ENCODE measurements around the gene APEH. TPM values are rescaled to one million over a fixed set of nuclear protein-coding genes. Genes with fewer than 3 reads are reported as not detected.

Gene APEH
- total and polyA plus RNA-seq, 8 donors = 26.1 to 57.3 (median 45.9) TPM

DNA sequence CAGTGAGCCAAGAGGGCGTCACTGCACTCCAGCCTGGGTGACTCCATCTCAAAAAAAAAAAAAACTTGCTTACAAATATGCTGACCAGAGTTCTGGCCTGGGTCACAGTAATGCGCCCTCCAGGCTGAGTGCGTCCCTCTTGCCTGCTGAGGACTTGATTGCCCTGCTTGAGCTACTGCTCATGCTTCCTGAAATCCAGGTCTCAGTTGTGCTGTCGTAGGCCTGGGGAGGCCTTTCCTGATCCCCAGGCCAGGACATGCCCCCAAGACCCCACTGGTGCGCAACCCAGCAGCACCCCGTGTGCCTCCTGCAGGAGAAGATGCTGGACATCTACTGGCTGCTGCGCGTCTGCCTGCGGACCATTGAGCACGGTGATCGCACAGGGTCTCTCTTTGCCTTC lies 38.0 kb downstream of the APEH start:
- Histone ChIP-seq H3K27ac (no peak overlapping the region), H3K27me3 (no peaks in the 10 kb centered on the region), H3K36me3 (no peaks in the 10 kb centered on the region), H3K4me1 (no peaks in the 10 kb centered on the region), H3K4me3 (no peak overlapping the region), H3K9me3 (no peaks in the 10 kb centered on the region)
- TF ChIP-seq, protein P1, sequence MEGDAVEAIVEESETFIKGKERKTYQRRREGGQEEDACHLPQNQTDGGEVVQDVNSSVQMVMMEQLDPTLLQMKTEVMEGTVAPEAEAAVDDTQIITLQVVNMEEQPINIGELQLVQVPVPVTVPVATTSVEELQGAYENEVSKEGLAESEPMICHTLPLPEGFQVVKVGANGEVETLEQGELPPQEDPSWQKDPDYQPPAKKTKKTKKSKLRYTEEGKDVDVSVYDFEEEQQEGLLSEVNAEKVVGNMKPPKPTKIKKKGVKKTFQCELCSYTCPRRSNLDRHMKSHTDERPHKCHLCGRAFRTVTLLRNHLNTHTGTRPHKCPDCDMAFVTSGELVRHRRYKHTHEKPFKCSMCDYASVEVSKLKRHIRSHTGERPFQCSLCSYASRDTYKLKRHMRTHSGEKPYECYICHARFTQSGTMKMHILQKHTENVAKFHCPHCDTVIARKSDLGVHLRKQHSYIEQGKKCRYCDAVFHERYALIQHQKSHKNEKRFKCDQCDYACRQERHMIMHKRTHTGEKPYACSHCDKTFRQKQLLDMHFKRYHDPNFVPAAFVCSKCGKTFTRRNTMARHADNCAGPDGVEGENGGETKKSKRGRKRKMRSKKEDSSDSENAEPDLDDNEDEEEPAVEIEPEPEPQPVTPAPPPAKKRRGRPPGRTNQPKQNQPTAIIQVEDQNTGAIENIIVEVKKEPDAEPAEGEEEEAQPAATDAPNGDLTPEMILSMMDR (IDR thresholded peaks at IDR 0.05) = no peak
- WGBS, 2 donors = 92 to 96% methylated on average over 11 of the region's 11 CpGs
- ATAC-seq (no peak), FAIRE-seq (no peak), DNase-seq (peak in 1 of 6 donors; percentile 37)
- intact Hi-C loops (cut with DNase I) = no loop called here

DNA sequence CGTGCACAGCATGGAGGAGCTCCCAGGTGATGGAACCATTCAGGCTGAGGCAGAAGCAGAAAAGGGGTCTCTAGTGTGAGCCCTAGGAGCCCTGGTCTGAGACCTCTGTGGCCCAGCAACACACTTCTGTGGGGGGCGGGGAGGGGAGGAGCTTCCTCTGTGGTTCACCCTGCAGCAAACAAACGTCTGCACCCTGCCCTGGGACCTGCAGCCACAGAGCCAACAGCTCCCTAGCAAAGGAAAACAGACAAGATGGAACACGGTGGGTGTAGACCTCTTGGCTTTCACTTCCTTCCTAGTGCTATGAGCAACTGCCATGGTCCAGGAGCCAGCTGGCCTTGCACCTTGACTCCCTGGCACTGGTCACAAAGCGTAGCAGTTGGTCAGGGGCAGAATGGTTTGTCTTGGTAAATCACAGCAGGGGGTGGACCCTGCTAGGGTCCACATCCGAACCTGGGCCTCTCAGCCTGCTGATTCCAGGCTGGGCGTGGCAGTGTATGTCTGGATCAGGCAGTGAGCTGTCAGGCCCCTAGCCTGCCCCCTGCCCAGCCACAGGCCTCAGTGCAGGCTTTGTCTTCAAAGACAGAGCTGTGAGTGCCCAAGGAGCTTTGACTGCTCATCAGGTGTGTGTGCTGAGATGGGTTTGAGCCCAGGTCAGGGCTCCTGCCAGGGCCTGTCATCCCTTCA lies 38.6 kb downstream of the APEH start:
- no peaks in the 10 kb centered on the region for H3K36me3 ChIP-seq
- ATAC-seq (no peak), FAIRE-seq (no peak), DNase-seq (no peak)
- TF ChIP-seq, protein P1 (IDR thresholded peaks at IDR 0.05) = no peak
- WGBS, 2 donors = 73 to 76% methylated on average over 7 of the region's 7 CpGs
- H3K4me1 ChIP-seq = no peaks in the 10 kb centered on the region
- no peaks in the 10 kb centered on the region for H3K27me3 ChIP-seq
- H3K27ac ChIP-seq = no peak overlapping the region
- H3K4me3 ChIP-seq = no peak overlapping the region
- intact Hi-C loops (cut with DNase I) = no loop called here
- no peaks in the 10 kb centered on the region for H3K9me3 ChIP-seq

DNA sequence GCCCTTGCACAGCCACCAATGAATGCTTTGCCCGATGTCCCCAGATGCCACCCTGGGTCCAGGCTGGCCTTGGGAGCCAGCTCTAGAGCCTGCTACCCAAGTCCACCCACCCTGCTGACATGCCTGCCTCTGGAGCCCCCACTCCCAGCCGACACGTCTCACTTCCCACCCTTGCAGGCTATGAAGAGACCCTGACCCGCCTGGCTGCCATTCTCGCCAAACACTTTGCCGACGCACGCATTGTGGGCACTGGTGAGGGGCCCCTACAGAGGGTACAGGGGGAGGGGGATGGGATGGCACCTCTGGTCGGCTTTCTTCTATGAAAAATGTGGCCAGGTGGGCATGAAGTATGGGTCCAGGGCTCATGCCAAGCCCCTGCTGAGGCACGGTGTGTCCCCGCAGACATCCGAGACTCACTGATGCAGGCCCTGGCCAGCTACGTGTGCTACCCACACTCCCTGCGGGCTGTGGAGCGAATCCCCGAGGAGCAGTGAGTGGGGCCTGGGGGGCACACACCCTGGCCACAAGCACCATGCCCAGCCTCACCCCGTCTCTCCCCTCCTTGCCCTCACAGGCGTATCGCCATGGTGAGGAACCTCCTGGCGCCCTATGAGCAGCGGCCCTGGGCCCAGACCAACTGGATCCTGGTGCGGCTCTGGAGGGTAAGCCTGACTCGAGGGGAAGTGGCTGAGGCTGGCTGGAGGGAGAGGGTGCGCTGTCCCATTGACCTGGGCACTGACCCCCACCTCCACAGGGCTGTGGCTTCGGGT lies 39.4 kb downstream of the APEH start:
- WGBS, 2 donors = 93 to 95% methylated on average over 25 of the region's 25 CpGs
- H3K36me3 ChIP-seq = no peaks in the 10 kb centered on the region
- DNase-seq (peak in 1 of 6 donors; percentile 76), FAIRE-seq (no peak), ATAC-seq (no peak)
- H3K9me3 ChIP-seq = no peaks in the 10 kb centered on the region
- no peaks in the 10 kb centered on the region for H3K4me1 ChIP-seq
- no peak overlapping the region for H3K4me3 ChIP-seq
- H3K27me3 ChIP-seq = no peaks in the 10 kb centered on the region
- TF ChIP-seq, protein P1 (IDR thresholded peaks at IDR 0.05) = no peak
- intact Hi-C loops (cut with DNase I) = no loop called here
- no peak overlapping the region for H3K27ac ChIP-seq

DNA sequence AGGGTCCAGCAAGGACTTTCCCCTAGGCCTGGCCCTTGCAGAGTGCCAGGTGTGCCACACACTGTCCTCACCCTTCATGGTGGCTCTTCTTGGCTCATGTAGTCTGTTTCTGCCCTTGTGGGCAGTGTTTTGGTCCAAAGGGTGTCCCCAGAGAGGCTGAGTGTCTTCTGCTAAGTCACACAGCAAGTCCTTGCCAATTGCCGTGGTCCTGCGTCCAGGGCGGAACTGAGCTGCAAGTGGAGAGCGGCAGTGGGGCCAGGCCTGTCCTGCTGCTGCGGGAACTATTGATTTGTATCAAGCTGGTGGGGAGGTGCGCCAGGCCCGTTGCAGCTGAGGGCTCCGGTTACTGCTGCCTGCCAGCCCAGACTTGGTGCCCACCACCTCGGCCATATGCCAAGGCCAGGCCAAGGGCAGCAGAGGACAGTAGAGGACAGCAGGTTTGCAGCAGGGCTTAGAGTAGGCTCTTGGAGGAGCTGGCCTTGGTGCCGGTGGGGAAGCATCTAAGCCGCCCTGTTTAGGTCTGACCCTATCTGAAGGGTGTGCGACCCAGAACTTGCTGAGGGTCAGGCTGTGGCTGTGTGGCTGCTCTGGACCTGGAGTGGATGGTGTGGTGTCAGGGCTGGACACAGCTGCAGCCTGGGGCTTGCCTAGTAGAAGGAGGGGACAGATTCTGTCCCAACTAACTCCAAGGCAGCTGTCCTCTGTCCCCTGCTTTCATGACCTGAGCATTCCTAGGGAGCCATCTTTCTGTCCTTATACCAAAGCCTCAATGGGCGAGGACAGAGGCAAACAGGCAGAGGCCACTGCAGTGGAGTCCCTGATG lies 40.8 kb downstream of the APEH start:
- WGBS, 2 donors = 71 to 80% methylated on average over 13 of the region's 13 CpGs
- ATAC-seq = no peak
- TF ChIP-seq, protein P1 (IDR thresholded peaks at IDR 0.05) = no peak
- H3K27ac ChIP-seq = no peak overlapping the region
- H3K4me3 ChIP-seq = no peak overlapping the region
- H3K4me1 ChIP-seq = peaks cover 0 to 2% (median 0%) of the 10 kb centered on the region in 3 donors
- H3K27me3 ChIP-seq = no peaks in the 10 kb centered on the region
- peak in 2 of 6 donors; percentile 14 to 78 for DNase-seq
- intact Hi-C loops (cut with DNase I) = no loop called here
- H3K36me3 ChIP-seq = no peaks in the 10 kb centered on the region
- no peaks in the 10 kb centered on the region for H3K9me3 ChIP-seq
- no peak for FAIRE-seq
